Measurements from ENCODE around the gene ZHX3.

ZHX3 gene

GRCh38 chr20:41232973-41233926 is 84.3 kb downstream of the ZHX3 start:
- no peaks in the 10 kb centered on the region for H3K79me2 ChIP-seq (ENCODE audit: insufficient read depth, low read depth)
- H3K27ac ChIP-seq = no peak overlapping the region

GRCh38 chr20:41231136-41231535 is 86.4 kb downstream of the ZHX3 start:
- H3K79me2 ChIP-seq (ENCODE audit: insufficient read depth, low read depth) = no peaks in the 10 kb centered on the region
- H3K27me3 ChIP-seq (ENCODE audit: insufficient read depth, low read depth) = no peaks in the 10 kb centered on the region
- H4K20me1 ChIP-seq (ENCODE audit: insufficient read depth) = no peaks in the 10 kb centered on the region
- H3K27ac ChIP-seq = no peak overlapping the region
- no peak overlapping the region for H3K4me3 ChIP-seq (IDR thresholded peaks at IDR 0.05; ENCODE audit: insufficient read depth, low read depth, low read length)
- no peaks in the 10 kb centered on the region for H3K36me3 ChIP-seq (ENCODE audit: insufficient read depth)
- H3K9ac ChIP-seq = no peak overlapping the region
- TF ChIP-seq, protein P1, sequence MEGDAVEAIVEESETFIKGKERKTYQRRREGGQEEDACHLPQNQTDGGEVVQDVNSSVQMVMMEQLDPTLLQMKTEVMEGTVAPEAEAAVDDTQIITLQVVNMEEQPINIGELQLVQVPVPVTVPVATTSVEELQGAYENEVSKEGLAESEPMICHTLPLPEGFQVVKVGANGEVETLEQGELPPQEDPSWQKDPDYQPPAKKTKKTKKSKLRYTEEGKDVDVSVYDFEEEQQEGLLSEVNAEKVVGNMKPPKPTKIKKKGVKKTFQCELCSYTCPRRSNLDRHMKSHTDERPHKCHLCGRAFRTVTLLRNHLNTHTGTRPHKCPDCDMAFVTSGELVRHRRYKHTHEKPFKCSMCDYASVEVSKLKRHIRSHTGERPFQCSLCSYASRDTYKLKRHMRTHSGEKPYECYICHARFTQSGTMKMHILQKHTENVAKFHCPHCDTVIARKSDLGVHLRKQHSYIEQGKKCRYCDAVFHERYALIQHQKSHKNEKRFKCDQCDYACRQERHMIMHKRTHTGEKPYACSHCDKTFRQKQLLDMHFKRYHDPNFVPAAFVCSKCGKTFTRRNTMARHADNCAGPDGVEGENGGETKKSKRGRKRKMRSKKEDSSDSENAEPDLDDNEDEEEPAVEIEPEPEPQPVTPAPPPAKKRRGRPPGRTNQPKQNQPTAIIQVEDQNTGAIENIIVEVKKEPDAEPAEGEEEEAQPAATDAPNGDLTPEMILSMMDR (conservative IDR thresholded peaks at IDR 0.05; ENCODE audit: low read depth, low read length) = no peak
- no peaks in the 10 kb centered on the region for H3K4me1 ChIP-seq (ENCODE audit: low read depth, poor library complexity, severe bottlenecking)
- H3K4me2 ChIP-seq = no peak overlapping the region
- H2AFZ ChIP-seq (ENCODE audit: low read depth) = no peak overlapping the region

More at GRCh38 chr20:41232973-41233926, 84.3 kb downstream of the ZHX3 start:
- no peaks in the 10 kb centered on the region for H3K27me3 ChIP-seq (ENCODE audit: insufficient read depth, low read depth)
- H3K9ac ChIP-seq = no peak overlapping the region
- no peaks in the 10 kb centered on the region for H4K20me1 ChIP-seq (ENCODE audit: insufficient read depth)
- no peak overlapping the region for H3K4me3 ChIP-seq (IDR thresholded peaks at IDR 0.05; ENCODE audit: insufficient read depth, low read depth, low read length)
- no peaks in the 10 kb centered on the region for H3K36me3 ChIP-seq (ENCODE audit: insufficient read depth)
- no peak overlapping the region for H2AFZ ChIP-seq (ENCODE audit: low read depth)
- H3K4me1 ChIP-seq (ENCODE audit: low read depth, poor library complexity, severe bottlenecking) = no peaks in the 10 kb centered on the region
- no peak overlapping the region for H3K4me2 ChIP-seq
- TF ChIP-seq, protein P1 (conservative IDR thresholded peaks at IDR 0.05; ENCODE audit: low read depth, low read length) = no peak

DNA sequence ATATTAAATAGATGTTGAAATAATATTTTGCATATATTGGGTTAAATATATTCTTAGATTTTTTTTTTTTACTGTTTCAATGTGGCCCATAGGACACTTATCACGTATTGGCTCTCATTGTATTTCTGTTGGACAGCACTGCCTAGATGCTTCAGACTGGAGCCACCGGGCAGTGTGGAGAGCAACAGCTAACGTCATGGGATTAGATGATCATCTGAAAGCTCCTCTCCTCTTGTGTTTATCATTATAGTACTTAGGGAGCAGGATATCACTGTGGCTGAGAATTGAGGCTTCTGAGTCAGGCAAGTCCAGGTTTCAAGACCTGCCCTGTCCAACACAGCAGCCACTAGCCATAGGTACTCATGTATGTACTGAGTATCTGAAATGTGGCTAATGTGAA is 87.4 kb downstream of the ZHX3 start:
- Histone ChIP-seq H3K79me2 (ENCODE audit: insufficient read depth, low read depth) (no peaks in the 10 kb centered on the region), H3K9ac (no peak overlapping the region), H3K36me3 (ENCODE audit: insufficient read depth) (no peaks in the 10 kb centered on the region), H3K4me1 (ENCODE audit: low read depth, poor library complexity, severe bottlenecking) (no peaks in the 10 kb centered on the region), H3K4me3 (IDR thresholded peaks at IDR 0.05; ENCODE audit: insufficient read depth, low read depth, low read length) (no peak overlapping the region), H2AFZ (ENCODE audit: low read depth) (no peak overlapping the region), H3K27me3 (ENCODE audit: insufficient read depth, low read depth) (no peaks in the 10 kb centered on the region), H3K27ac (no peak overlapping the region), H3K4me2 (no peak overlapping the region), H4K20me1 (ENCODE audit: insufficient read depth) (no peaks in the 10 kb centered on the region)
- TF ChIP-seq, protein P1 (conservative IDR thresholded peaks at IDR 0.05; ENCODE audit: low read depth, low read length) = no peak

DNA sequence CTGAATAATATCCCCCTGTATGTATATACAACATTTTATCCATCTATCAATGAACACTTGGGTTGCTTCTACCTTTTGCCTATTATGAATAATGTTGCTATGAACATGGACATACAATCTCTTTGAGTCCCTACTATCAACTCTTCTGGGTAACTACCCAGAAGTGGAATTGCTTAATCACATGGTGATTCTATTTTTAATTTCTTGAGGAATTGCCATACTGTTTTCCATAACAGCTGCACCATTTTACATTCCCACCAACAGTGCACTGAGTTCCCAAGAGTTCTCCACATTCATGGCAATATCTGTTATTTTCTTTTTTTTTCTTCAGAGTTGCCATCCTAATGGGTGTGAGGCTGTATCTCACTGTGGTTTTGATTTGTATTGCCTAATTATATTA is 88.3 kb downstream of the ZHX3 start:
- H3K9ac ChIP-seq = no peak overlapping the region
- H3K4me1 ChIP-seq (ENCODE audit: low read depth, poor library complexity, severe bottlenecking) = no peaks in the 10 kb centered on the region
- H3K36me3 ChIP-seq (ENCODE audit: insufficient read depth) = no peaks in the 10 kb centered on the region
- TF ChIP-seq, protein P1 (conservative IDR thresholded peaks at IDR 0.05; ENCODE audit: low read depth, low read length) = no peak
- H3K27me3 ChIP-seq (ENCODE audit: insufficient read depth, low read depth) = no peaks in the 10 kb centered on the region
- no peak overlapping the region for H3K27ac ChIP-seq
- H3K4me2 ChIP-seq = no peak overlapping the region
- H2AFZ ChIP-seq (ENCODE audit: low read depth) = no peak overlapping the region
- H3K4me3 ChIP-seq (IDR thresholded peaks at IDR 0.05; ENCODE audit: insufficient read depth, low read depth, low read length) = no peak overlapping the region
- H4K20me1 ChIP-seq (ENCODE audit: insufficient read depth) = no peaks in the 10 kb centered on the region
- no peaks in the 10 kb centered on the region for H3K79me2 ChIP-seq (ENCODE audit: insufficient read depth, low read depth)
